GM19438 (cell line): ENCODE measurements around the gene OBP2A.

ENCODE experiments used
- ATAC-seq: cut with Tn5 transposase; IDR thresholded peaks from one replicate; pipeline ENCODE4 v1.9.1; 2021; ENCODE audit warnings: low read depth; ENCODE audit not compliant: unreplicated experiment

OBP2A gene

DNA sequence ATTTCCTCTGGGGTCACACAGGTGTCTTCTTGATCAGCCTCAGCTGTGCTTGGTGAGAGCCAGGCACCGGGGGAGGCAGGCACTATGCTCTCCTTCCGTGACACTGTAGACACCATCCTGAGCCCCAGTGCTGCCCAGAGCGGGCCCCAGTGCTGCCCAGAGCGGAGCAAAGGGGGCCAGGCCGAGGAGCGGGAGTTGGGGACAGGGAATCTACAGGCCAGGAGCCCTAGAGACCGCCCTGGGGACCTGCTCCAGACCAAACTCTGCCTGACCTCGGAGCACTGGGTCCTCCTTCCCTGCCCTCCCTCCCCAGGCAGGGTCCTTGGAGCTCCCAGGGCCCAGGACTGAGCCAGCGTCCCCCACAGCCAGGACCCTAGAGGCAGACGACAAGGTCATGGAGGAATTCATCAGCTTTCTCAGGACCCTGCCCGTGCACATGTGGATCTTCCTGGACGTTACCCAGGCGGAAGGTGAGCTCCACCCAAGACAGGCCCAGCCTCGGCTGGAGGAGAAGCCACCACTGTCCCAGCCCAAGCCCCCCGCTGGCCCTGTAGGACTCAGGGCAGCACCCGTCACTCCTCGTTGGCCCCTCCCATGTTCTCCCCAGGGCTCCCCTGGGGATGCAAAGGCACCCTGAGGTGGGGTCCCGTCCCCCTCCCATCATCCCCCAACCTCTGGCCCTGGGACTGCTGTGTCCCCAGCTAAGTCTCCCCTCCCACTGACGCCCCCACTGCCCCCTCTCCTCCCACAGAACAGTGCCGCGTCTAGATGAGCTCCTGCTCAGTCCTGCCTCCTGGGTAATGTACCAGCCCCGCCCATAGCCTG is 45.8 kb downstream of the OBP2A start:
- no peak for ATAC-seq

- no peak for ATAC-seq
Measured at GRCh38 chr9:135592331-135592590, 46.3 kb downstream of the OBP2A start.

- no peak for ATAC-seq
Measured at GRCh38 chr9:135592625-135593024, 46.7 kb downstream of the OBP2A start.

DNA sequence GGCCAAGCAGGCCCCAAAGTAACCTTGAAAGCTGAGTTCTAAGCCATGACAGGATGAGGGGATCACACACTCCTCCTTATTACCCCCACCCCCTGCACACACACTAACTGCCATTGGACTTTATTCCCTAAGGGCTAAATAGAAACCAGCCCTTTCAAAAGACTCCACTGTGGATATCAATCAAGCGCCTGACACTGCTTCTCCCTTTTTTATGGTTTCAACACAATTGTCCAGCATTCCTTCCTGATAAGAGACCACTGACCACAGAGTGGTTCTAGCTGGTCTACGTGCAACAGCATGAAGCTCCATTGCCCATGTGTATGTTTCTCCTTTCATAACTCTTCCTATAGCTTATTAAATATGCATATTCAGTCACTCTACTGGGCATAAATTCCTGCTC is 50.3 kb downstream of the OBP2A start:
- ATAC-seq: no peak
